Caki2 (cell line): Measurements from ENCODE around the gene THBS4. TPM values are rescaled to one million over a fixed set of nuclear protein-coding genes. Genes with fewer than 3 reads are reported as not detected.
"Not testable (repeated sequence)": the region's sequence is repeated elsewhere in the genome, so short reads cannot be mapped to it uniquely, and the experiment has no call there.

Experiments
- DNase-seq: peaks from one replicate; pipeline ENCODE4 v3.0.0-alpha.2; 2015; ENCODE audit warnings: low read depth
- in situ Hi-C: cut with HindIII; loops from 2 replicates; pipeline ENCODE4 v1.10.0; 2016; ENCODE audit warnings: low sequenced_read_pairs, low pct_unique_long_range_greater_than_20kb, mixed read lengths
- total RNA-seq: library from RNA; depleted of rRNA; stranded (reverse); fragments of >200 nt; shearing (Covaris generic); gene quantifications from 2 replicates; pipeline ENCODE4 v1.2.3, GENCODE V29; 2014; ENCODE audit warnings: low replicate concordance

THBS4 gene
- total RNA-seq, 1 experiment from 2014 or later = 5.2 TPM

DNA sequence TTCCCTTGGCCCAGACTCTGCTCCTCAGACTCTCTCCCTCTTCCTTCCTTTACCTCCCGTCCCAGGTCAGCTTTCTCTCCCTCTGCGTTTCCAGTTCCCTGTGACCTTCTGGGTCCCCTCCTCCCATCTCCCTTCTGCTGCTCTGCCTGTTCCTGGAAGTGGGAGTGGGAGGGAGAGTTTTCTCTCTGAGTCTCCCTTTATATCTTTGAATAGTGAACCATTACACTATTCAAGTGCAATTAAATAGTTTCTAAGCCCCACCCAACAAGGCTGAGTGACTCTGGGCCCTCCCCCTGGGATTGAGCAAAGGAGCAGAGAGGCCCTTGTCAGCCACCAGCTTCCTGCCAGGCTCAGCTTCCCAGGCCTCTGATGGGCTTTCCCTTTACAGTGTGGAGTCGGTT lies 34.8 kb downstream of the THBS4 start:
- in situ Hi-C loops = no loop called here
- no peak for DNase-seq

DNA sequence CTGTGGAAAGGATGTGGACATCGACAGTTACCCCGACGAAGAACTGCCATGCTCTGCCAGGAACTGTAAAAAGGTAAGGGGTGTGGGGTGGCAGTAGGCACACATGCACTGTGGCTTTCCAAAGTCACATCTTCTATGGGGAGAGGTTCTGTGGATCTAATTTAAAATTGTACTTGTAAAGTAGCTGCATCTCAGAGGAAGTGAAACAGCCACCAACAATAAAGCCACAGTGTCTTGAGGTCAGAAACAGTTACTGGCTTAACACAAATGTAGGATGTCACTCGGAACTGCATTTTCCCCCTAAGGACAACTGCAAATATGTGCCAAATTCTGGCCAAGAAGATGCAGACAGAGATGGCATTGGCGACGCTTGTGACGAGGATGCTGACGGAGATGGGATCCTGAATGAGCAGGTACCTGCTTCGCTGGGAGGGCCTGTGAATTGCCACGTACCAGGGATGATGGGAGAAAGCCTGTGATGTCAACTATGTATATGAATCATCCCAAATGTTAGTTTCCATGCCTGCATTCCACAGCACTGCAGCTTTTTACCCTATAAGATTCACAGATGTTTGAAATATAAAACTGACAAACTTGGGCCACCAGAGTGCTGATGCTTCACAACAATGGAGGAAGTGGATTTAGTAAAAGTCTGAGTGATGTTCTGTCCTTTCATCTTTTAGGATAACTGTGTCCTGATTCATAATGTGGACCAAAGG lies 35.3 kb downstream of the THBS4 start:
- in situ Hi-C loops = no loop called here
- no peak for DNase-seq

DNA sequence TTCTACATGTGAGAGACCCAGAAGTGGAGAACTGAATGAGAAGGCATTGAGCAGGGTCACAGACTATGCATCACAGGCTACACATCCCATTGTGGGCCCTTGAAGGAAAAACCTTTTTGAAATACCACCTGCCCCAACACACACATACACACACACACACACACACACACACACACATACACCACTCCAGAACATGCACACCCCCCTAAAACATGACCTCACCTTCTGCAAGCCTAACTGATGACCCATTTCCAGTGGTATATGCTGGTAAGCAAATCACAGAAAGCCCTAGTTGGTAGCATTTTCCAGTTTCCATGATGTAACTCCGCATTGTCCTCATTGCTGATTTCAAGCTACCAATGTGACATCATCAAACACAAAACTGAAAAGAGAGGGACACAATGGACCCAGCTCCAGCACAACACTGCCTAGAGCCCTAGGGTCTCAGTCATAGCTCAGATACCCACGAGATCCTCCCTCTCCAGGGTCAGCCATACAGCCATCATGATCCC lies 36.4 kb downstream of the THBS4 start:
- in situ Hi-C loops = no loop called here
- no peak for DNase-seq

DNA sequence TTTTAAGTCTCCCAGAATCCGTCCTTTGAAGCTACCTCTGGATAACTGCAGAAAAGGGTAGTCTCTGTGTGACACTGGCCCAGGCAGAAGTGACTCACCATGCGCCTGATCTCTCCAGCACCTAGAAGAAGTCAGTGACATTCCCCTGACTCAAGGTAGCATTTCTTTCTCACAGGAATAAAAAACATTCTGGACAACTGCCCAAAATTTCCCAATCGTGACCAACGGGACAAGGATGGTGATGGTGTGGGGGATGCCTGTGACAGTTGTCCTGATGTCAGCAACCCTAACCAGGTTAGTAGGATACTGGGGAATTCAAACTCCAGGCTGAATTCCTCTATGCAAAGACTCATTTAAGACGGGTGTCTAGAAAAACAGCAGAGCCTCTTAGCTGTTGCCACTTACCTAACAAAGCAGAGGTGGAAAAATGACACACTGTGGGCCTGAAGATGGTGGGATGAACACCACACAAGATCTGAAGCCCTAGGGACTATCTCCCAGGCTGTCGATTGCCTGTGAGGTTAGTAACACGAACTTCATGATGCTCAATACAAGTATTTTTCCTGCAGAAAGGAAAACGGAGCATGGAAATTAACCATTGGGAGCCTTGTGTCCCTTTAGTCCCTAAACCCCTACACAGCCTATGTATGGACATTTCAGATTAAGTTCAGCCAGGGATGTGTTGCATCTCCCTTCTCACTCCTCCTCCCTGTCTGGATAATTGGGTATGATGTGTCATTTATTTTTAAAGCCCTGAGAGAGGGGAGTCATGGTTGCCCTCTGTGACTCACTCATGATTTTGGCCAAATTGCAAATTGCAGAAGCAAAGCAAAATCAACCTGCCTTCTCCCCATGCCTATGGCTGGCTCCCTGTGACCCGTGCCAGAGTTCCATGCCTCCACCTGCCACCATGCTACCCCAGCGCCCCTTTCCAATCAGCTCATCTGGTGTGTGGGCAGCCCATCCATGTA lies 37.2 kb downstream of the THBS4 start:
- in situ Hi-C loops = no loop called here
- DNase-seq = no peak

DNA sequence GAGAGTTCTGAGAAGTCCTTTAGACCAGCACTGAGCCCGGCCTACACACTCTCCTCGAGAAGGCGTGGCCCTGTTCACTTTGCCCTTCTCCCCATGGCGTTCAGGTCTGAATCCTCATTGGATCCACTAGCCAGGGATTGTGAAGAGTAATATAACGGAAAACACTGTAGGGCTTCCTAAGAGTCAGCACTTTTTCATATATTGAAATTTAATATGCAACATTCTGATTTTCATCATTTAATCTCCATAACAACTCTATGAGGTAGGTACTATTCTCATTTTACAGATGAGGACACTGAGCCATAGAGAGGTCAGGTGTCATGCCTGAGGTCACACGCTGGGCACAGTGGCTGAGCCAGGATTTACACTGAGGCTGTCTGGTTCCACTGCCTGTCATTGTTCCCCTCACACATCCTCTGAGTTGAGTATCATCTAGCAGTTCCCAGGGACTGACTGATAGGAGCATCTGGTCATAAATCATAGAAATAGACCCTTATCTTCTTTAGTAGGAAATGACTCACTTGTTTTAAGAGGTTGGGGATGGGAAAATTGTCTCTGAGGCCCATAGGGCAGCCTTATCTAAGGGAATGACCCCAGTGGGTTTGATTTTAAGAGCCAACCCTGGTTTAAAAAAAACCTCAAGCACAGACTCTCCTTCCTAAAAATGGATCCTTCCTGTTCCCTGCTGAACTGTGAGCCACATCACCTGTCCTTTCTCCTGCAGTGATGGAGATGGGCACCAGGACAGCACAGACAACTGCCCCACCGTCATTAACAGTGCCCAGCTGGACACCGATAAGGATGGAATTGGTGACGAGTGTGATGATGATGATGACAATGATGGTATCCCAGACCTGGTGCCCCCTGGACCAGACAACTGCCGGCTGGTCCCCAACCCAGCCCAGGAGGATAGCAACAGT lies 41.2 kb downstream of the THBS4 start:
- no peak for DNase-seq
- in situ Hi-C loops = no loop called here

DNA sequence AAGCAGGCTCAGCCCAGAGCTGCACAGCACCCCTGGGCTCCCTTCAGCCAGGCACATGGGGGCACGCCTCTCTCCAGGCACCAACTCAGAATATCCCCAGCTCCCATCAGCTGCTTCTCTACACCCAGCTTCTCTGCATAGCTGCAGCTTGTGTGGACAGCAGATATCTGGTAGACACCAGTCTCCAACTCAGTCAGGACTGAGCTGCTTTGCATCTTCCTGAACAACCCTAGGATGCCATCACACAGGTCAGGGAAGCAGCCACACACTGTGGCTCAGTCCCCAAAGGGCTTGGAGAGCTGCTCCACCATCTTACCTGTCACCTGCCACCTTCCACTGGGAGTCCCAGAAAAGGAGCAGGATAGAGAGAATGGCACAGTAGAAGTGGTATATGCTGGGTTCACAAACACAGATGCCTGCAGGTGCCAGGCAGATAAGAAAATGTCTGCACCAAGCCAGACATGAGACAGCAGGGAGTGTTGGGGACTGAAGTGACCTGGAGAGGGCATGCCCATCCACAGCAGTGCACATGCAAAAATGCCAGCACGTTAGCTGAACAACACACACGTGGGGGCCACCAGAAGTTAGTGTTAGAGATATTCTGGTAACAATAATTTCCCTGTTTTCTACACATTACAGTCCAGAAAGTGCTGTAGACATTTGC lies 42.0 kb downstream of the THBS4 start:
- DNase-seq = no peak
- in situ Hi-C loops = no loop called here

DNA sequence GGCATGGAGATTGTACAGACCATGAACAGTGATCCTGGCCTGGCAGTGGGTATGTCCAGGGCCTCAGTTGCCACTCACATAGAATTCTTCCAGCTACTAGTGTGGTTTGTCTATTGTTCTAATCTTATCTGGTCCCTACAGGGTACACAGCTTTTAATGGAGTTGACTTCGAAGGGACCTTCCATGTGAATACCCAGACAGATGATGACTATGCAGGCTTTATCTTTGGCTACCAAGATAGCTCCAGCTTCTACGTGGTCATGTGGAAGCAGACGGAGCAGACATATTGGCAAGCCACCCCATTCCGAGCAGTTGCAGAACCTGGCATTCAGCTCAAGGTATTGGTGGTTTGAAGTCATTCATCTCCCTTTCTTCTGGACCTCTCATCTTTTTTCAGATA lies 43.8 kb downstream of the THBS4 start:
- in situ Hi-C loops = no loop called here
- no peak for DNase-seq

DNA sequence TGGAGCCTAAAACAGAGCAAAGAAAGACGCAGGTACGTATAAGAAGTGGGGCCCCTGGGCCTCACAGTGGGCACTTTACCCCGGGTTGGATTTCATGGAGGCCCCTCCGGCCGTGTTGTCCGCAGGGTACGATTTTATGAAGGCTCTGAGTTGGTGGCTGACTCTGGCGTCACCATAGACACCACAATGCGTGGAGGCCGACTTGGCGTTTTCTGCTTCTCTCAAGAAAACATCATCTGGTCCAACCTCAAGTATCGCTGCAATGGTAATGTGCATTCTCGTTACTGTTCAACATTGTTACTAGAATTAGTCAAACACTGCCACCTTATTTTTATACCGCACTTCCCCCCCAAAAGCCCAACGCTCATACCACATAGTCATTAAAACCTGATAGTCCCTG lies 47.1 kb downstream of the THBS4 start:
- no peak for DNase-seq
- in situ Hi-C loops = no loop called here

DNA sequence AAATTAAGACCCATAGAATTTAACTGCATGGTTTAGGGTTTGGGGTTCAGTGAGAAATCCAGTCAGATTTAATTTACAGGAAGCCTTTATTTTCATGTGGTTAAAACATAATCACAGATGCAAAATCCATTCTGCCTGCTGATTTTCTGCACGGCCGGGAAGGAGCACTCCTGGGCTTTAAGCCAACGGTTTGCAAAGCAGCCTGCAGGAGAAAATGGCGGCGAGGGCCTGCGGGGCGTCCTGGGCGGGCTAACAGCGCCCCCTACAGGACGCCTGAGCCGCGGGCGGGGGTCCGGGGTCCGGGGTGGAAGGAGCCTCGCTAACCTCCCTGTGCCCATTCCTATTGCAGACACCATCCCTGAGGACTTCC lies 47.6 kb downstream of the THBS4 start:
- in situ Hi-C loops = no loop called here
- peak; percentile 47 for DNase-seq

DNA sequence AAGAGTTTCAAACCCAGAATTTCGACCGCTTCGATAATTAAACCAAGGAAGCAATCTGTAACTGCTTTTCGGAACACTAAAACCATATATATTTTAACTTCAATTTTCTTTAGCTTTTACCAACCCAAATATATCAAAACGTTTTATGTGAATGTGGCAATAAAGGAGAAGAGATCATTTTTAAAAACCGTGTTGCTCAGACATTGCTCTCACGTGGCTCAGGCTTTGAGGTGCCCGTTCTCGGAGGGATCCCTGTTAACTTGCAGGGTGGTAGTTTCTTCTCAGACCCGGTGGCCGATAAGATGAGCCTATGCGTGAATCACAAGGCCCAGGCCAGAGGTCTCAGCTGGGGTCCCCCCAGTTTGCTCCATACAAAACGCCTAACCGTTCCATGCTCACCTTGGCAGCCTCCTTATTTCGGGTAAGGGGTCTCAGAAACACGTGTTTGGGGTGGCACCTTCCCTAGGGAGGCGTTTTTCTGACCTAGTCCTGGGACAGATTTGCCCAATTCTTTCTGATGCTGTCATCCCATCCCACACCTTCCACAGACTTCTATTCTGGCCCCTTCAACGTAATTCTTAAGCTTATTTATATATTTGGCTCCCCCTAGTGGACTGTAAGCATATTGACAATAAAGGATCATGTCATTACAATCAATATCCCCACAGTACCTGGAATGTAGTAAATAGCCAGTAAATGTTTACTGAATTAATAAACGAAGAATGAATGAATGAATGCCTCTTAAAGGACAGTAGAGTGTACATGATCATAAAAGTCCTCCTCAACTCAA lies 48.1 kb downstream of the THBS4 start:
- peak; percentile 55 for DNase-seq
- in situ Hi-C loops = no loop called here

DNA sequence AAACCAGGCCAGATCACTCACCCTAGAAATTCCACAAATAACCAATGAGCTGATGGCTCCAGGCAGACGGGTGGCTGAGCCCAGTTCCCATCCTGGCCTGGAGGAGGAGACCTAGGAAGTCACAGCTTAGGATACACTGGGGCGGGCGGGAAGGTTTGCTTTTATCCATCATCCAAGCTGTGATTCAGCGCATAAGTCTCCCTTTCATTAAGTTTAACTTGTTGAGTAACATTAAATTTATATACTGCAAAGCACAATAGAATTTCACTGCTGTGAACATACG lies 55.7 kb downstream of the THBS4 start:
- DNase-seq = no peak
- in situ Hi-C loops = no loop called here

DNA sequence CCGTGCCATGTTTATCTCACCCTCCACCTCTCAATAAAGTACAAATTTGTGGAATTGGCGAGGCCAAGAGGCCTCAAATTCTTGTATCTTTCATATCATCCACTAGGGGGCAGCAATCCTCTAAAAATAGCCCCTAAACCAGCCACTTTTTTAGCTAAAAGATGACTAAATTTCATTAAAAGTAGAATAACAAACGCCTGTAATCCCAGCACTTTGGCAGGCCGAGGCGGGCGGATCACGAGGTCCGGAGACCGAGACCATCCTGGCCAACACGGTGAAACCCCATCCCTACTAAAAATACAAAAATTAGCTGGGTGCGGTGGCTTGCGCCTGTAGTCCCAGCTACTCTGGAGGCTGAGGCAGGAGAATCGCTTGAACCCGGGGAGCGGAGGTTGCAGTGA lies 56.6 kb downstream of the THBS4 start:
- DNase-seq = peak; percentile 49
- in situ Hi-C loops = not testable (repeated sequence)

DNA sequence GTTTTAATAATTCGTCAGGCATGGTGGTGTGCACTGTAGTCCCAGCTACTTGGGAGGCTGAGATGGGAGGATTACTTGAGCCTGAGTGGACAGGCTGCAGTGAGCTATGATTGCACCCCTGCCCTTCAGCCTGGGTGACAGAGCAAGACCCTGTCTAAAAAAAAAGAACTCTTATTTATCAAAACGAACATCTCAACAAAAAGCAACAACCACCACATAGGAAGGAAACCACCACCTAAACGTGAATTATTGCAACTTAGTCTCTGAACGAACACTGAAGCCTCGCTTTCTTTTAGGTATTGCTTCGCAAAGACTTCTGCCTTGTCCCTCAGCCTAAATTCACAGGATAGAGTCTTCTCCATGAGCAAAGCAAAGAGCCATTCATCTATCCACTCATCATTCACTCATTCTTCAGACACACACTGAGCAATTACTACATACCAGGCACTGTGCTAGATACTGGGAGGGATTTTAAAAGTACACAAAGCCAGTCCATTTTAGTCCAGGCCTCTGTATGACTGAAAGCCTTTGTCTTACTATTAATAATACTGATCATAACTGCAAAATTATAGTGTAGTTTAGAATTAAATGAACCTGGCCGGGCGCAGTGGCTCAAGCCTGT lies 57.4 kb downstream of the THBS4 start:
- in situ Hi-C loops = no loop called here
- no peak for DNase-seq

DNA sequence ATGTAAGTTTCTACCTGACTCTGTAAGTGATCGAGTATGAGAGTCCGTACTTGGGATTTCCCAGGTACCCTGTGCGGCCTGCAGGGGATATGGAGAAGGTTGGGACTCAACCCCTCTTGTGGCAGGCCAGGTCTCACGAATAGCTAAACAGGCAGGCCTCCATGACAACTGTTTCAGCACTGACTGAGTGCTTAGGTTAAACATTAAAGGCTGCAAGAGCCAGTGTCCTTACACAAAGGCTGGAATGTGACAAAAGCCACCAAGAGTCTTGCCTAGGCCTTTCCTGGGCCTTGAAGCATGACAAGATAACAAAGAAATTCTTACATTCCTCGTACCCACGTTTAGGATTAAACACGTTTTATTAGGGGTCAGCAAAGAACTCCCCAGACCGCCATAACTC lies 58.6 kb downstream of the THBS4 start:
- DNase-seq = peak; percentile 97
- in situ Hi-C loops = no loop called here

DNA sequence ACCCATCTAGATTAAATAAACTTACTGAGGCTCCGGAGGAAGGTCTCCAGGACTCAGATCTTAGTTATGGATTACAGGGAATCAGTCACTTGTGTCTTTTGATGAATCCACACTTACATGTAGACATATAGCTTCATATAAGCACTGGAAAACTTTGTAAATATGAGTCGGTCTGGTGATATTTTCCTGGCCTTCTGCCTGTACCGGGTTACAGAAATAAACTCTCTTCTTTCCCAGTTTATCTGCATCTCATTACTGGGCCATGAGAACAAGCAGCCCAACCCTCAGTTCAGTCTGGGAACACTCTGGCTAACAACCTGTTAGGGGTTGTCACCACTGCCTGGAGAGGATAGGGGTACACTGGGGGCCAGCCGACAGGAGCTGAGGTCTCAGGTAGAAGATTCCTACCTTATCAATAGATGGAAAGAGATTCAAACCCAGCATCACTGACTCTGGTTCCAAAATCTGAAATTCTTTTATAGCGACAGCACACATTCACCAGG lies 59.1 kb downstream of the THBS4 start:
- DNase-seq = no peak
- in situ Hi-C loops = no loop called here

DNA sequence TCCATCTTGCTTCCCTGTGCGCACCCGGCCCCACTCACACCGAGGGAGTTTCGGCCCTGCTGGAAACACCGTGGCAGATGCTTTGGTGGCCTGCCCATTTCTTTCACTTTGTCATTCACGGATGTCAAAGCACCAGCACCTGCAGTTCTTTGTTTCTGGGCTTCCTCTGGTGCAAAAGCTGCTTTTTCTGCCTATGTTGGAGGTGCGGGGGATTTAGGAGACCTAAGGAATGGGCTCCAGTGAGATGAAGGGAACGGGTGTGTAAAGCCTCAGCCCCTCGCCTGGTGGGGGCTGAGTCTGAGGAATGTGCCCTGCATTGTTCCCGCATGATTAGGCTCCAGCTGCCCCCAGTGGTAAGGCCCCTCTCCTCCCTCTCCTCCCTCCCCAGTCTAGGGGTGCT lies 62.3 kb downstream of the THBS4 start:
- no peak for DNase-seq
- in situ Hi-C loops = no loop called here

DNA sequence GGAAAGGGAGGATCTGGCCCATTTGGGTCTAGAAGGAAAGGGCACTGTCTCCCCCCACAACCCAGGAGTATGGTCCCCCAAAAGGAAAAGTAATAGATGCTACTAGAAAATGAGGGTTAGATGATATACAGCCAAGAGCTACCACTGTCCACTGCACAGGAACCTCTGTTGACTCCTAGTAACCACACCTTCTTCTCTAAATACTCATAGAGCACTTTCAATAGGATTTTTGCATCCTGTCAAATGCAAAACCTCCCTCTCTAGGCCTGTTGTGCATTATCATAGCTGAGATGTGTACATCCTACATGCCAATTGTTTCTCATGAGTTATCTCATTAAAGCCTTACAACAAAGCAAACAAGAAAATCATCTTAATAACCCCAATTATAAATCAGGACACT lies 66.8 kb downstream of the THBS4 start:
- in situ Hi-C loops = no loop called here
- DNase-seq = no peak
